SU-DHL-6 (cell line): Measurements from ENCODE around the gene PRAMEF8.
"Not testable (repeated sequence)": the region's sequence is repeated elsewhere in the genome, so short reads cannot be mapped to it uniquely, and the experiment has no call there.

ENCODE experiments used
- EZH2phosphoT487 ChIP-seq: fragments of 200-600 bp; sonication (generic), shearing (Covaris generic); conservative IDR thresholded peaks from 2 replicates; pipeline ENCODE4 v1.6.1; 2018; ENCODE audit warnings: mild to moderate bottlenecking, antibody characterized with exemption, low read length, moderate library complexity, mixed read lengths
- TF ChIP-seq, protein P1 (sequence below): fragments of 200-600 bp; sonication (generic); IDR thresholded peaks from one replicate; pipeline ENCODE4 v1.5.1; 2017; ENCODE audit warnings: antibody characterized with exemption, mild to moderate bottlenecking, low read length, moderate library complexity; ENCODE audit not compliant: insufficient read depth, poor library complexity, severe bottlenecking

- TF ChIP-seq, protein P1, sequence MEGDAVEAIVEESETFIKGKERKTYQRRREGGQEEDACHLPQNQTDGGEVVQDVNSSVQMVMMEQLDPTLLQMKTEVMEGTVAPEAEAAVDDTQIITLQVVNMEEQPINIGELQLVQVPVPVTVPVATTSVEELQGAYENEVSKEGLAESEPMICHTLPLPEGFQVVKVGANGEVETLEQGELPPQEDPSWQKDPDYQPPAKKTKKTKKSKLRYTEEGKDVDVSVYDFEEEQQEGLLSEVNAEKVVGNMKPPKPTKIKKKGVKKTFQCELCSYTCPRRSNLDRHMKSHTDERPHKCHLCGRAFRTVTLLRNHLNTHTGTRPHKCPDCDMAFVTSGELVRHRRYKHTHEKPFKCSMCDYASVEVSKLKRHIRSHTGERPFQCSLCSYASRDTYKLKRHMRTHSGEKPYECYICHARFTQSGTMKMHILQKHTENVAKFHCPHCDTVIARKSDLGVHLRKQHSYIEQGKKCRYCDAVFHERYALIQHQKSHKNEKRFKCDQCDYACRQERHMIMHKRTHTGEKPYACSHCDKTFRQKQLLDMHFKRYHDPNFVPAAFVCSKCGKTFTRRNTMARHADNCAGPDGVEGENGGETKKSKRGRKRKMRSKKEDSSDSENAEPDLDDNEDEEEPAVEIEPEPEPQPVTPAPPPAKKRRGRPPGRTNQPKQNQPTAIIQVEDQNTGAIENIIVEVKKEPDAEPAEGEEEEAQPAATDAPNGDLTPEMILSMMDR: not testable (repeated sequence)
- TF ChIP-seq EZH2phosphoT487: not testable (repeated sequence)
Observed at GRCh38 chr1:13232056-13232455, 52.9 kb downstream of the PRAMEF8 start.
